Peyer's patch (tissue), 4 donors: Measurements from ENCODE around the gene IL17RB. TPM values are rescaled to one million over a fixed set of nuclear protein-coding genes. Genes with fewer than 3 reads are reported as not detected.

Experiments used
- DNase-seq, 3 donors: peaks; one replicate each; pipeline ENCODE4 v3.0.0-alpha.2; 2017 to 2019
- H3K27ac ChIP-seq, 4 donors: fragments of 200-600 bp; sonication (generic); one replicate each; pipeline ENCODE4 v1.5.1; 2016 to 2019
- H3K27me3 ChIP-seq, 2 donors: fragments of 200-600 bp; sonication (generic); one replicate each; pipeline ENCODE4 v1.5.1; 2019
- H3K36me3 ChIP-seq, 3 donors: fragments of 200-600 bp; sonication (generic); one replicate each; pipeline ENCODE4 v1.5.1; 2016 to 2019
- H3K4me1 ChIP-seq, 4 donors: fragments of 200-600 bp; sonication (generic); one replicate each; pipeline ENCODE4 v1.5.1; 2016 to 2019
- H3K4me3 ChIP-seq, 4 donors: fragments of 200-600 bp; sonication (generic); 1 replicate in 3 of 4; 2 replicates in 1 of 4; pipeline ENCODE4 v1.5.1; 2016 to 2019; ENCODE audit warnings: mild to moderate bottlenecking in 1 of 4
- H3K9me3 ChIP-seq, 4 donors: fragments of 200-600 bp; sonication (generic); one replicate each; pipeline ENCODE4 v1.5.1; 2016 to 2019; ENCODE audit warnings: mild to moderate bottlenecking in 1 of 4
- CTCF ChIP-seq, 6 experiments: fragments of 450-650 bp in 4 of 6; fragments of 200-600 bp in 2 of 6; sonication (generic) in 1 of 6; IDR thresholded peaks; one replicate each; pipeline ENCODE4 v1.5.1; 2017 to 2019; ENCODE audit warnings: antibody characterized with exemption in 6 of 6, mild to moderate bottlenecking in 3 of 6, moderate library complexity in 1 of 6
- POLR2A ChIP-seq, 2 donors: fragments of 450-650 bp; IDR thresholded peaks; one replicate each; pipeline ENCODE4 v1.5.1; 2017; ENCODE audit warnings: antibody characterized with exemption in 2 of 2, mild to moderate bottlenecking in 2 of 2, moderate library complexity in 2 of 2
- total RNA-seq, 4 donors: library from RNA; depleted of rRNA; stranded (reverse); fragments of >200 nt; gene quantifications; one replicate each; pipeline ENCODE4 v1.1.0, GENCODE V29; 2016

Gene IL17RB
- total RNA-seq, 4 donors from 2014 or later = 18.2 to 38.5 (median 32.4) TPM

GRCh38 chr3:53818221-53819162 lies 27.9 kb upstream of the IL17RB start:
- Histone ChIP-seq H3K9me3 (no peaks in the 10 kb centered on the region), H3K27me3 (no peaks in the 10 kb centered on the region), H3K36me3 (peaks cover 0 to 54% (median 0%) of the 10 kb centered on the region in 3 donors), H3K4me3 (no peak overlapping the region), H3K4me1 (no peaks in the 10 kb centered on the region), H3K27ac (no peak overlapping the region)
- TF ChIP-seq CTCF (IDR thresholded peaks at IDR 0.05) (no peak), POLR2A (IDR thresholded peaks at IDR 0.05) (no peak)
- DNase-seq = no peak

- DNase-seq = no peak
- Histone ChIP-seq H3K27ac (no peak overlapping the region), H3K4me3 (no peak overlapping the region), H3K4me1 (no peaks in the 10 kb centered on the region), H3K27me3 (no peaks in the 10 kb centered on the region), H3K9me3 (no peaks in the 10 kb centered on the region), H3K36me3 (peaks cover 0 to 59% (median 0%) of the 10 kb centered on the region in 3 donors)
- TF ChIP-seq POLR2A (IDR thresholded peaks at IDR 0.05) = no peak
- no peak for TF ChIP-seq CTCF (IDR thresholded peaks at IDR 0.05)
Observed at GRCh38 chr3:53819163-53819868, 27.1 kb upstream of the IL17RB start.

GRCh38 chr3:53820084-53820483 lies 26.3 kb upstream of the IL17RB start:
- Histone ChIP-seq H3K27me3 (no peaks in the 10 kb centered on the region), H3K4me1 (no peaks in the 10 kb centered on the region), H3K36me3 (peaks cover 0 to 59% (median 0%) of the 10 kb centered on the region in 3 donors), H3K4me3 (no peak overlapping the region), H3K9me3 (no peaks in the 10 kb centered on the region), H3K27ac (no peak overlapping the region)
- TF ChIP-seq CTCF (IDR thresholded peaks at IDR 0.05) (no peak), POLR2A (IDR thresholded peaks at IDR 0.05) (no peak)
- DNase-seq = no peak

GRCh38 chr3:53820756-53821580 lies 25.4 kb upstream of the IL17RB start:
- no peaks in the 10 kb centered on the region for H3K9me3 ChIP-seq
- H3K27me3 ChIP-seq = no peaks in the 10 kb centered on the region
- no peak overlapping the region for H3K27ac ChIP-seq
- TF ChIP-seq CTCF (IDR thresholded peaks at IDR 0.05) = no peak
- TF ChIP-seq POLR2A (IDR thresholded peaks at IDR 0.05) = no peak
- H3K4me3 ChIP-seq = no peak overlapping the region
- no peaks in the 10 kb centered on the region for H3K4me1 ChIP-seq
- DNase-seq = no peak
- H3K36me3 ChIP-seq = peaks cover 0 to 59% (median 0%) of the 10 kb centered on the region in 3 donors

GRCh38 chr3:53821631-53822121 lies 24.7 kb upstream of the IL17RB start:
- no peaks in the 10 kb centered on the region for H3K9me3 ChIP-seq
- DNase-seq = no peak
- H3K4me3 ChIP-seq = no peak overlapping the region
- H3K27ac ChIP-seq = no peak overlapping the region
- TF ChIP-seq POLR2A (IDR thresholded peaks at IDR 0.05) (no peak), CTCF (IDR thresholded peaks at IDR 0.05) (peak in 1 of 6 experiments; percentile 12)
- H3K27me3 ChIP-seq = no peaks in the 10 kb centered on the region
- H3K4me1 ChIP-seq = no peaks in the 10 kb centered on the region
- peaks cover 0 to 59% (median 0%) of the 10 kb centered on the region in 3 donors for H3K36me3 ChIP-seq
